ENCODE measurements around the gene CD300A. TPM values are rescaled to one million over a fixed set of nuclear protein-coding genes. Genes with fewer than 3 reads are reported as not detected.

Gene CD300A
- total RNA-seq, 1 experiment from 2014 or later: 0.71 TPM

DNA sequence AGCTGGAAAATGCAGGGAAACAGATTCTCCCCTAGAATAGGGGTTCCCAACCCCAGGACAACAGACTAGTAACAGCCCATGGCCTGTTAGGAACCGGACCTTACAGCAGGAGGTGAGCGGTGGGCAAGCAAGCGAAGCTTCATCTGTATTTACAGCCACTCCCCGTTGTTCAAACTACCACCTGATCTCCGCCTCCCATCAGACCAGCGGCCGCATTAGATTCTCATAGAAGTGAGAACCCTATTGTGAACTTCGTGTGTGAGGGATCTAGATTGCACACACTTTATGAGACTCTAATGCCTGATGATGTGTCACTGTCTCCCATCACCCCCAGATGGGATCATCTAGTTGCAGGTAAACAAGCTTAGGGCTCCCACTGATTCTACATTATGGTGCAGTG lies 61.3 kb downstream of the CD300A start (continued):
- TF ChIP-seq RAD21 (IDR thresholded peaks at IDR 0.05; ENCODE audit: low read depth): no peak
- no peak for TF ChIP-seq JUND (IDR thresholded peaks at IDR 0.05)
- TF ChIP-seq SP1 (IDR thresholded peaks at IDR 0.05; ENCODE audit: low read depth): no peak
- TF ChIP-seq, protein P1, sequence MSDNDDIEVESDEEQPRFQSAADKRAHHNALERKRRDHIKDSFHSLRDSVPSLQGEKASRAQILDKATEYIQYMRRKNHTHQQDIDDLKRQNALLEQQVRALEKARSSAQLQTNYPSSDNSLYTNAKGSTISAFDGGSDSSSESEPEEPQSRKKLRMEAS (IDR thresholded peaks at IDR 0.05): no peak
- TF ChIP-seq TCF7L2 (IDR thresholded peaks at IDR 0.05; ENCODE audit: borderline replicate concordance, extremely low read depth, insufficient read depth, insufficient read length): no peak
- TF ChIP-seq SRF (IDR thresholded peaks at IDR 0.05; ENCODE audit: low read depth): no peak
- no peak for TF ChIP-seq FOSL1 (IDR thresholded peaks at IDR 0.05; ENCODE audit: low read depth)
- TF ChIP-seq EZH2 (IDR thresholded peaks at IDR 0.05): no peak

GRCh38 chr17:74528491-74529199 lies 62.2 kb downstream of the CD300A start:
- Histone ChIP-seq H3K36me3 (ENCODE audit: control insufficient read depth in 1 of 2, insufficient read depth in 2 of 2, low read length in 2 of 2) (no peaks in the 10 kb centered on the region), H3K79me2 (ENCODE audit: insufficient read depth, low read length) (no peaks in the 10 kb centered on the region), H3K27me3 (ENCODE audit: insufficient read depth, low read length) (peaks cover 60% of the 10 kb centered on the region), H3K9me2 (ENCODE audit: insufficient read depth) (no peaks in the 10 kb centered on the region), H3K4me1 (ENCODE audit: control insufficient read depth in 1 of 2, insufficient read depth in 2 of 2, low read length in 2 of 2) (no peaks in the 10 kb centered on the region), H2AFZ (ENCODE audit: low read depth, low read length, poor library complexity, severe bottlenecking) (no peak overlapping the region), H4K20me1 (ENCODE audit: insufficient read depth) (no peaks in the 10 kb centered on the region), H3K4me3 (replicated peaks in 1 of 2; ENCODE audit: low read depth in 1 of 2, low read length in 2 of 2) (no peak overlapping the region), H3K27ac (ENCODE audit: low read depth, low read length) (no peak overlapping the region), H3K9me3 (ENCODE audit: control insufficient read depth in 1 of 2, insufficient read depth in 1 of 2, low read depth in 1 of 2, low read length in 2 of 2) (no peaks in the 10 kb centered on the region), H3K9ac (ENCODE audit: low read length) (no peak overlapping the region), H3K4me2 (ENCODE audit: low read length) (no peak overlapping the region)
- no peak for DNase-seq (ENCODE audit: low read depth, low spot score)
- ChIA-PET POLR2A (interaction anchor here (1.3 kb wide), 1 partner anchor 41 kb away, joined by 3 read pairs; no protein-coding TSS in a partner anchor), CTCF (interaction anchor here (1.5 kb wide), 1 partner anchor 160 kb away, joined by 5 read pairs; no protein-coding TSS in a partner anchor), RAD21 (ENCODE audit: low non-redundant PET in 1 of 2, low total read pairs in 2 of 2, uncharacterized antibody in 2 of 2, unreplicated experiment in 2 of 2) (interaction anchor here in 1 of 2 experiments (0.6 kb wide), 1 partner anchor 227 kb away, joined by 3 read pairs; no protein-coding TSS in a partner anchor)
- no peak for TF ChIP-seq FOSL1 (IDR thresholded peaks at IDR 0.05; ENCODE audit: low read depth)
- no peak for TF ChIP-seq TCF7L2 (IDR thresholded peaks at IDR 0.05; ENCODE audit: borderline replicate concordance, extremely low read depth, insufficient read depth, insufficient read length)
- no peak for TF ChIP-seq EGR1 (IDR thresholded peaks at IDR 0.05; ENCODE audit: low read depth)
- no peak for TF ChIP-seq SRF (IDR thresholded peaks at IDR 0.05; ENCODE audit: low read depth)
- TF ChIP-seq, protein P2, sequence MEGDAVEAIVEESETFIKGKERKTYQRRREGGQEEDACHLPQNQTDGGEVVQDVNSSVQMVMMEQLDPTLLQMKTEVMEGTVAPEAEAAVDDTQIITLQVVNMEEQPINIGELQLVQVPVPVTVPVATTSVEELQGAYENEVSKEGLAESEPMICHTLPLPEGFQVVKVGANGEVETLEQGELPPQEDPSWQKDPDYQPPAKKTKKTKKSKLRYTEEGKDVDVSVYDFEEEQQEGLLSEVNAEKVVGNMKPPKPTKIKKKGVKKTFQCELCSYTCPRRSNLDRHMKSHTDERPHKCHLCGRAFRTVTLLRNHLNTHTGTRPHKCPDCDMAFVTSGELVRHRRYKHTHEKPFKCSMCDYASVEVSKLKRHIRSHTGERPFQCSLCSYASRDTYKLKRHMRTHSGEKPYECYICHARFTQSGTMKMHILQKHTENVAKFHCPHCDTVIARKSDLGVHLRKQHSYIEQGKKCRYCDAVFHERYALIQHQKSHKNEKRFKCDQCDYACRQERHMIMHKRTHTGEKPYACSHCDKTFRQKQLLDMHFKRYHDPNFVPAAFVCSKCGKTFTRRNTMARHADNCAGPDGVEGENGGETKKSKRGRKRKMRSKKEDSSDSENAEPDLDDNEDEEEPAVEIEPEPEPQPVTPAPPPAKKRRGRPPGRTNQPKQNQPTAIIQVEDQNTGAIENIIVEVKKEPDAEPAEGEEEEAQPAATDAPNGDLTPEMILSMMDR (IDR thresholded peaks at IDR 0.05 in 2 of 3, conservative IDR thresholded peaks at IDR 0.05 in 1 of 3; ENCODE audit: borderline replicate concordance in 1 of 3, insufficient read depth in 1 of 3, low read depth in 2 of 3, low read length in 2 of 3): no peak
- TF ChIP-seq ZNF274 (IDR thresholded peaks at IDR 0.05; ENCODE audit: low read depth, low read length): no peak
- intact Hi-C loops (cut with micrococcal nuclease): no loop called here
- no peak for ATAC-seq
- BruUV-seq (replicated peaks): no TSS peak
